Hematopoietic multipotent progenitor cell treated with erythropoietin and hydrocortisone succinate and interleukin-3 and kit ligand, for 8 days (in vitro differentiated cells): ENCODE measurements around the gene G0S2.

Experiments
- DNase-seq: peaks from one replicate; pipeline ENCODE4 v3.0.0-alpha.2; 2015

Gene G0S2

GRCh38 chr1:209721323-209721722, 46.1 kb downstream of the G0S2 start:
- DNase-seq, result no peak

GRCh38 chr1:209723265-209723664, 48.1 kb downstream of the G0S2 start:
- no peak for DNase-seq

GRCh38 chr1:209723756-209724693, 48.8 kb downstream of the G0S2 start:
- DNase-seq, result no peak
